ENCODE results near the gene PIBF1.

The PIBF1 gene

GRCh38 chr13:73058432-73058735 is 276.5 kb downstream of the PIBF1 start:
- Histone ChIP-seq H3K4me3 (ENCODE audit: low read length) (peak overlapping the region; percentile 38; the same call in 1 of the 2 replicates), H3K4me1 (ENCODE audit: control insufficient read depth, insufficient read depth, low read length) (no peaks in the 10 kb centered on the region), H3K27me3 (ENCODE audit: control insufficient read depth, insufficient read depth, low read length) (peaks cover 18% of the 10 kb centered on the region), H3K9me3 (ENCODE audit: control insufficient read depth, insufficient read depth, low read length) (no peaks in the 10 kb centered on the region), H3K27ac (ENCODE audit: low read length) (no peak overlapping the region), H3K36me3 (ENCODE audit: control insufficient read depth, insufficient read depth, low read length) (no peaks in the 10 kb centered on the region)
- no peak for DNase-seq (ENCODE audit: low read depth, low spot score)
- no CpG with 5 or more reads among the region's 8 CpGs for WGBS (ENCODE audit: insufficient coverage, insufficient read length)

- no CpG with 5 or more reads among the region's 93 CpGs for WGBS (ENCODE audit: insufficient coverage, insufficient read length)
- no peaks in the 10 kb centered on the region for H3K4me1 ChIP-seq (ENCODE audit: control insufficient read depth, insufficient read depth, low read length)
- no peaks in the 10 kb centered on the region for H3K9me3 ChIP-seq (ENCODE audit: control insufficient read depth, insufficient read depth, low read length)
- H3K27me3 ChIP-seq (ENCODE audit: control insufficient read depth, insufficient read depth, low read length) = peaks cover 18% of the 10 kb centered on the region
- no peak within 1 kb of the TSS for H3K27ac ChIP-seq (ENCODE audit: low read length)
- no peaks in the 10 kb centered on the region for H3K36me3 ChIP-seq (ENCODE audit: control insufficient read depth, insufficient read depth, low read length)
- peak within 1 kb of the TSS; percentile 82; the same call in 1 of the 2 replicates for H3K4me3 ChIP-seq (ENCODE audit: low read length)
- DNase-seq (ENCODE audit: low read depth, low spot score) = peak; percentile 61
These were observed 277.0 kb downstream of the PIBF1 start, which contains the start of gene KLF5 for GRCh38 chr13:73058736-73059459. Gene KLF5, plus strand, starts transcription at chr13:73059005. Its CDS starts 323 bp downstream, at chr13:73059328.

GRCh38 chr13:73059460-73060250 is 277.7 kb downstream of the PIBF1 start:
- Histone ChIP-seq H3K27ac (ENCODE audit: low read length) (no peak overlapping the region), H3K9me3 (ENCODE audit: control insufficient read depth, insufficient read depth, low read length) (no peaks in the 10 kb centered on the region), H3K36me3 (ENCODE audit: control insufficient read depth, insufficient read depth, low read length) (no peaks in the 10 kb centered on the region), H3K4me3 (ENCODE audit: low read length) (peak overlapping the region; percentile 82; the same call in 1 of the 2 replicates), H3K27me3 (ENCODE audit: control insufficient read depth, insufficient read depth, low read length) (peaks cover 18% of the 10 kb centered on the region), H3K4me1 (ENCODE audit: control insufficient read depth, insufficient read depth, low read length) (no peaks in the 10 kb centered on the region)
- no peak for DNase-seq (ENCODE audit: low read depth, low spot score)
- WGBS (ENCODE audit: insufficient coverage, insufficient read length) = no CpG with 5 or more reads among the region's 68 CpGs

- no CpG with 5 or more reads among the region's 26 CpGs for WGBS (ENCODE audit: insufficient coverage, insufficient read length)
- H3K27ac ChIP-seq (ENCODE audit: low read length) = no peak overlapping the region
These were observed 278.6 kb downstream of the PIBF1 start for GRCh38 chr13:73060251-73061160.

GRCh38 chr13:73061473-73061872 is 279.5 kb downstream of the PIBF1 start:
- H3K36me3 ChIP-seq (ENCODE audit: control insufficient read depth, insufficient read depth, low read length) = no peaks in the 10 kb centered on the region
- no peaks in the 10 kb centered on the region for H3K4me1 ChIP-seq (ENCODE audit: control insufficient read depth, insufficient read depth, low read length)
- no CpG with 5 or more reads among the region's 6 CpGs for WGBS (ENCODE audit: insufficient coverage, insufficient read length)
- no peak overlapping the region for H3K27ac ChIP-seq (ENCODE audit: low read length)
- H3K4me3 ChIP-seq (ENCODE audit: low read length) = no peak overlapping the region
- H3K27me3 ChIP-seq (ENCODE audit: control insufficient read depth, insufficient read depth, low read length) = peaks cover 18% of the 10 kb centered on the region
- DNase-seq (ENCODE audit: low read depth, low spot score) = no peak
- H3K9me3 ChIP-seq (ENCODE audit: control insufficient read depth, insufficient read depth, low read length) = no peaks in the 10 kb centered on the region

More at GRCh38 chr13:73060251-73061160, 278.6 kb downstream of the PIBF1 start:
- no peak for DNase-seq (ENCODE audit: low read depth, low spot score)
- Histone ChIP-seq H3K27me3 (ENCODE audit: control insufficient read depth, insufficient read depth, low read length) (peaks cover 18% of the 10 kb centered on the region), H3K4me1 (ENCODE audit: control insufficient read depth, insufficient read depth, low read length) (no peaks in the 10 kb centered on the region), H3K9me3 (ENCODE audit: control insufficient read depth, insufficient read depth, low read length) (no peaks in the 10 kb centered on the region), H3K36me3 (ENCODE audit: control insufficient read depth, insufficient read depth, low read length) (no peaks in the 10 kb centered on the region), H3K4me3 (ENCODE audit: low read length) (peak overlapping the region; percentile 82; the same call in 1 of the 2 replicates)

- H3K4me1 ChIP-seq (ENCODE audit: control insufficient read depth, insufficient read depth, low read length) = no peaks in the 10 kb centered on the region
- no peak overlapping the region for H3K4me3 ChIP-seq (ENCODE audit: low read length)
- WGBS (ENCODE audit: insufficient coverage, insufficient read length) = no CpG with 5 or more reads among the region's 9 CpGs
- no peak overlapping the region for H3K27ac ChIP-seq (ENCODE audit: low read length)
- H3K36me3 ChIP-seq (ENCODE audit: control insufficient read depth, insufficient read depth, low read length) = no peaks in the 10 kb centered on the region
- no peak for DNase-seq (ENCODE audit: low read depth, low spot score)
- H3K9me3 ChIP-seq (ENCODE audit: control insufficient read depth, insufficient read depth, low read length) = no peaks in the 10 kb centered on the region
- peaks cover 18% of the 10 kb centered on the region for H3K27me3 ChIP-seq (ENCODE audit: control insufficient read depth, insufficient read depth, low read length)
These were observed 279.9 kb downstream of the PIBF1 start for GRCh38 chr13:73061876-73062275.

GRCh38 chr13:73062468-73062867 is 280.5 kb downstream of the PIBF1 start:
- no peak for DNase-seq (ENCODE audit: low read depth, low spot score)
- no CpG with 5 or more reads among the region's 13 CpGs for WGBS (ENCODE audit: insufficient coverage, insufficient read length)
- no peaks in the 10 kb centered on the region for H3K4me1 ChIP-seq (ENCODE audit: control insufficient read depth, insufficient read depth, low read length)

GRCh38 chr13:73063166-73063565 is 281.2 kb downstream of the PIBF1 start:
- Histone ChIP-seq H3K4me3 (ENCODE audit: low read length) (no peak overlapping the region), H3K27ac (ENCODE audit: low read length) (no peak overlapping the region), H3K4me1 (ENCODE audit: control insufficient read depth, insufficient read depth, low read length) (no peaks in the 10 kb centered on the region), H3K9me3 (ENCODE audit: control insufficient read depth, insufficient read depth, low read length) (no peaks in the 10 kb centered on the region), H3K36me3 (ENCODE audit: control insufficient read depth, insufficient read depth, low read length) (no peaks in the 10 kb centered on the region), H3K27me3 (ENCODE audit: control insufficient read depth, insufficient read depth, low read length) (peaks cover 17% of the 10 kb centered on the region)
- no CpG with 5 or more reads among the region's 3 CpGs for WGBS (ENCODE audit: insufficient coverage, insufficient read length)
- no peak for DNase-seq (ENCODE audit: low read depth, low spot score)

More at GRCh38 chr13:73062468-73062867, 280.5 kb downstream of the PIBF1 start:
- H3K4me3 ChIP-seq (ENCODE audit: low read length) = no peak overlapping the region
- no peak overlapping the region for H3K27ac ChIP-seq (ENCODE audit: low read length)
- H3K9me3 ChIP-seq (ENCODE audit: control insufficient read depth, insufficient read depth, low read length) = no peaks in the 10 kb centered on the region
- peaks cover 18% of the 10 kb centered on the region for H3K27me3 ChIP-seq (ENCODE audit: control insufficient read depth, insufficient read depth, low read length)
- no peaks in the 10 kb centered on the region for H3K36me3 ChIP-seq (ENCODE audit: control insufficient read depth, insufficient read depth, low read length)

GRCh38 chr13:73065036-73065435 is 283.1 kb downstream of the PIBF1 start:
- no peaks in the 10 kb centered on the region for H3K4me1 ChIP-seq (ENCODE audit: control insufficient read depth, insufficient read depth, low read length)
- H3K4me3 ChIP-seq (ENCODE audit: low read length) = no peak overlapping the region
- H3K27me3 ChIP-seq (ENCODE audit: control insufficient read depth, insufficient read depth, low read length) = peaks cover 13% of the 10 kb centered on the region
- no peaks in the 10 kb centered on the region for H3K9me3 ChIP-seq (ENCODE audit: control insufficient read depth, insufficient read depth, low read length)
- no peak for DNase-seq (ENCODE audit: low read depth, low spot score)
- H3K36me3 ChIP-seq (ENCODE audit: control insufficient read depth, insufficient read depth, low read length) = no peaks in the 10 kb centered on the region
- WGBS (ENCODE audit: insufficient coverage, insufficient read length) = no CpG with 5 or more reads among the region's 2 CpGs
- H3K27ac ChIP-seq (ENCODE audit: low read length) = no peak overlapping the region

Data from iPS DF 6.9 (cell line).